Neural progenitor cell (in vitro differentiated cells): ENCODE measurements around the gene TMPRSS9. TPM values are rescaled to one million over a fixed set of nuclear protein-coding genes. Genes with fewer than 3 reads are reported as not detected.
"Not testable (repeated sequence)": the region's sequence is repeated elsewhere in the genome, so short reads cannot be mapped to it uniquely, and the experiment has no call there.

ENCODE experiments used
- DNase-seq: peaks from one replicate; pipeline ENCODE4 v3.0.0-alpha.2; 2016; ENCODE audit warnings: low spot score
- H2AFZ ChIP-seq: fragments of 200-600 bp; sonication (generic); replicated peaks from 2 replicates; pipeline ENCODE4 v1.6.1; 2016; ENCODE audit warnings: antibody characterized with exemption
- H3F3A ChIP-seq: fragments of 200-600 bp; sonication (generic); 2 replicates; pipeline ENCODE4 v1.6.1; 2016; ENCODE audit warnings: antibody characterized with exemption, low read depth
- H3K27ac ChIP-seq: fragments of 200-600 bp; sonication (generic); 2 replicates; pipeline ENCODE4 v1.5.1; 2016; ENCODE audit warnings: mild to moderate bottlenecking
- H3K27me3 ChIP-seq: fragments of 200-600 bp; sonication (generic); 2 replicates; pipeline ENCODE4 v1.6.1; 2016; ENCODE audit warnings: mild to moderate bottlenecking, moderate library complexity
- H3K36me3 ChIP-seq: fragments of 200-600 bp; sonication (generic); 2 replicates; pipeline ENCODE4 v1.5.1; 2016
- H3K4me1 ChIP-seq: fragments of 200-600 bp; sonication (generic); 2 replicates; pipeline ENCODE4 v1.6.1; 2016; ENCODE audit warnings: mixed run types
- H3K4me2 ChIP-seq: fragments of 200-600 bp; sonication (generic); 2 replicates; pipeline ENCODE4 v1.6.1; 2016
- H3K4me3 ChIP-seq: fragments of 200-600 bp; sonication (generic); 2 replicates; pipeline ENCODE4 v1.5.1; 2016
- H3K79me2 ChIP-seq: fragments of 200-600 bp; sonication (generic); 2 replicates; pipeline ENCODE4 v1.6.1; 2016; ENCODE audit warnings: low read depth
- H3K9ac ChIP-seq: fragments of 200-600 bp; sonication (generic); 2 replicates; pipeline ENCODE4 v1.6.1; 2016
- H3K9me3 ChIP-seq: fragments of 200-600 bp; sonication (generic); 2 replicates; pipeline ENCODE4 v1.5.1; 2016; ENCODE audit warnings: low read depth
- H4K20me1 ChIP-seq: fragments of 200-600 bp; sonication (generic); 2 replicates; pipeline ENCODE4 v1.6.1; 2016; ENCODE audit warnings: low read depth
- H3K27ac Mint-ChIP-seq: 3 replicates; pipeline ENCODE4 v1.8.0; 2021; ENCODE audit warnings: mixed read lengths
- H3K27me3 Mint-ChIP-seq: 2 replicates; pipeline ENCODE4 v1.8.0; 2022; ENCODE audit warnings: low read depth, mild to moderate bottlenecking, inconsistent platforms, moderate library complexity, mixed read lengths; ENCODE audit not compliant: insufficient read depth
- H3K36me3 Mint-ChIP-seq: 3 replicates; pipeline ENCODE4 v1.8.0; 2021; ENCODE audit warnings: mixed read lengths
- H3K4me1 Mint-ChIP-seq: 3 replicates; pipeline ENCODE4 v1.8.0; 2021; ENCODE audit warnings: mixed read lengths
- H3K4me3 Mint-ChIP-seq: 3 replicates; pipeline ENCODE4 v1.8.0; 2021; ENCODE audit warnings: mild to moderate bottlenecking, moderate library complexity, mixed read lengths
- H3K9me3 Mint-ChIP-seq: 3 replicates; pipeline ENCODE4 v1.8.0; 2020; ENCODE audit warnings: mixed read lengths
- CTCF ChIP-seq: fragments of 200-600 bp; sonication (generic); IDR thresholded peaks from 2 replicates; pipeline ENCODE4 v1.5.1; 2017; ENCODE audit warnings: antibody characterized with exemption, mild to moderate bottlenecking
- EZH2 ChIP-seq: fragments of 200-600 bp; sonication (generic); IDR thresholded peaks from 2 replicates; pipeline ENCODE4 v1.6.1; 2017; ENCODE audit warnings: antibody characterized with exemption, mild to moderate bottlenecking, moderate library complexity
- EZH2phosphoT487 ChIP-seq: fragments of 200-600 bp; sonication (generic); IDR thresholded peaks from 2 replicates; pipeline ENCODE4 v1.6.1; 2017; ENCODE audit warnings: antibody characterized with exemption
- total RNA-seq: library from RNA; depleted of rRNA; stranded (reverse); fragments of >200 nt; gene quantifications from 2 replicates; pipeline ENCODE4 v1.2.3, GENCODE V29; 2015; ENCODE audit warnings: low replicate concordance

The TMPRSS9 gene
- total RNA-seq, 1 donor from 2014 or later: not detected

GRCh38 chr19:2415281-2415972 is 55.4 kb downstream of the TMPRSS9 start:
- Histone ChIP-seq H3K79me2 (no peaks in the 10 kb centered on the region), H3K36me3 (no peaks in the 10 kb centered on the region), H4K20me1 (peaks cover 1% of the 10 kb centered on the region), H2AFZ (no peak overlapping the region), H3K9me3 (no peaks in the 10 kb centered on the region), H3K9ac (no peak overlapping the region), H3F3A (peaks cover 4% of the 10 kb centered on the region), H3K4me2 (no peak overlapping the region), H3K4me3 (no peak overlapping the region), H3K27ac (no peak overlapping the region), H3K4me1 (no peaks in the 10 kb centered on the region), H3K27me3 (no peaks in the 10 kb centered on the region)
- Mint-ChIP-seq H3K4me1 (no peaks in the 10 kb centered on the region), H3K36me3 (no peaks in the 10 kb centered on the region), H3K9me3 (peaks cover 4% of the 10 kb centered on the region), H3K27me3 (peaks cover 7% of the 10 kb centered on the region), H3K27ac (no peak overlapping the region), H3K4me3 (no peak overlapping the region)
- TF ChIP-seq CTCF (no peak), EZH2 (no peak), EZH2phosphoT487 (no peak)
- no peak for DNase-seq

GRCh38 chr19:2415973-2416319 is 55.9 kb downstream of the TMPRSS9 start:
- H4K20me1 ChIP-seq: peaks cover 3% of the 10 kb centered on the region

GRCh38 chr19:2416321-2417097 is 56.4 kb downstream of the TMPRSS9 start:
- Histone ChIP-seq H3K4me1 (no peaks in the 10 kb centered on the region), H3K27me3 (no peaks in the 10 kb centered on the region), H4K20me1 (peaks cover 3% of the 10 kb centered on the region), H3K9ac (no peak overlapping the region), H3K79me2 (no peaks in the 10 kb centered on the region), H2AFZ (no peak overlapping the region), H3F3A (peaks cover 4% of the 10 kb centered on the region), H3K4me2 (no peak overlapping the region), H3K27ac (no peak overlapping the region), H3K4me3 (no peak overlapping the region), H3K9me3 (no peaks in the 10 kb centered on the region), H3K36me3 (no peaks in the 10 kb centered on the region)
- Mint-ChIP-seq H3K27ac (no peak overlapping the region), H3K4me3 (no peak overlapping the region), H3K27me3 (peaks cover 8% of the 10 kb centered on the region), H3K9me3 (no peaks in the 10 kb centered on the region), H3K36me3 (no peaks in the 10 kb centered on the region), H3K4me1 (no peaks in the 10 kb centered on the region)
- no peak for DNase-seq
- no peak for TF ChIP-seq EZH2
- no peak for TF ChIP-seq EZH2phosphoT487
- no peak for TF ChIP-seq CTCF

More at GRCh38 chr19:2415973-2416319, 55.9 kb downstream of the TMPRSS9 start:
- no peaks in the 10 kb centered on the region for H3K9me3 Mint-ChIP-seq
- Histone ChIP-seq H3K4me1 (no peaks in the 10 kb centered on the region), H3K36me3 (no peaks in the 10 kb centered on the region), H2AFZ (no peak overlapping the region), H3K27ac (no peak overlapping the region), H3K4me3 (no peak overlapping the region), H3K9me3 (no peaks in the 10 kb centered on the region), H3K9ac (no peak overlapping the region), H3K79me2 (no peaks in the 10 kb centered on the region), H3K27me3 (no peaks in the 10 kb centered on the region), H3F3A (peaks cover 4% of the 10 kb centered on the region), H3K4me2 (no peak overlapping the region)
- H3K27ac Mint-ChIP-seq: no peak overlapping the region
- H3K36me3 Mint-ChIP-seq: no peaks in the 10 kb centered on the region
- DNase-seq: no peak
- H3K27me3 Mint-ChIP-seq: peaks cover 9% of the 10 kb centered on the region
- H3K4me1 Mint-ChIP-seq: no peaks in the 10 kb centered on the region
- no peak overlapping the region for H3K4me3 Mint-ChIP-seq
- TF ChIP-seq EZH2phosphoT487 (no peak), CTCF (no peak), EZH2 (no peak)

- not testable (repeated sequence) for H3K27ac Mint-ChIP-seq, H3K27ac ChIP-seq, H3K9me3 ChIP-seq, H3K9me3 Mint-ChIP-seq, H2AFZ ChIP-seq, H3K36me3 ChIP-seq, H3K36me3 Mint-ChIP-seq, H3K27me3 Mint-ChIP-seq, H3K27me3 ChIP-seq, H3K4me1 ChIP-seq, H3K79me2 ChIP-seq, H3F3A ChIP-seq, H3K4me3 ChIP-seq, H3K4me1 Mint-ChIP-seq, H4K20me1 ChIP-seq, H3K4me3 Mint-ChIP-seq, H3K4me2 ChIP-seq, DNase-seq, H3K9ac ChIP-seq
Observed at GRCh38 chr19:2417436-2417835, 57.4 kb downstream of the TMPRSS9 start.
